OCI-LY7 (cell line): ENCODE data around the gene HTRA1. TPM values are rescaled to one million over a fixed set of nuclear protein-coding genes. Genes with fewer than 3 reads are reported as not detected.

Experiments
- BruUV-seq: library from RNA; stranded (reverse); fragments of 400-500 nt; replicated peaks from 2 replicates; lab custom pipeline; 2021; lab: Mats Ljungman, UMichigan
- CTCF ChIA-PET: fragments of 300-600 bp; sonication (Branson Sonifier 250); formaldehyde crosslinking; loops from one replicate; lab custom pipeline; 2022; ENCODE audit warnings: antibody characterized with exemption; ENCODE audit not compliant: unreplicated experiment; lab: Charles Lee
- POLR2A ChIA-PET: fragments of 300-600 bp; sonication (Branson Sonifier 250); formaldehyde crosslinking; loops from one replicate; lab custom pipeline; 2022; ENCODE audit warnings: antibody characterized with exemption; lab: Charles Lee
- DNase-seq: peaks from one replicate; pipeline ENCODE4 v3.0.0-alpha.2; 2015; ENCODE audit warnings: low spot score
- H2AFZ ChIP-seq: fragments of 200-600 bp; sonication (generic), shearing (Covaris generic); 2 replicates; pipeline ENCODE4 v1.6.1; 2014; ENCODE audit warnings: mild to moderate bottlenecking, antibody characterized with exemption, low read length, moderate library complexity
- H3K27ac ChIP-seq: fragments of 200-600 bp; sonication (generic); 2 replicates; pipeline ENCODE4 v1.5.1; 2014; ENCODE audit warnings: mixed run types, low read depth, mild to moderate bottlenecking, moderate library complexity, low read length, inconsistent platforms; ENCODE audit not compliant: poor library complexity, severe bottlenecking
- H3K36me3 ChIP-seq: fragments of 200-600 bp; sonication (generic); 2 replicates; pipeline ENCODE4 v1.6.1; 2014; ENCODE audit warnings: mild to moderate bottlenecking, antibody characterized with exemption, low read length, moderate library complexity, mixed read lengths; ENCODE audit not compliant: insufficient read depth
- H3K4me1 ChIP-seq: fragments of 200-600 bp; sonication (generic); 2 replicates; pipeline ENCODE4 v1.5.1; 2014; ENCODE audit warnings: mild to moderate bottlenecking, low read length; ENCODE audit not compliant: insufficient read depth, poor library complexity, severe bottlenecking
- H3K4me2 ChIP-seq: fragments of 200-600 bp; sonication (generic); 2 replicates; pipeline ENCODE4 v1.6.1; 2014; ENCODE audit warnings: mild to moderate bottlenecking, low read length
- H3K4me3 ChIP-seq: fragments of 200-600 bp; sonication (generic); 2 replicates; pipeline ENCODE4 v1.5.1; 2014; ENCODE audit warnings: mild to moderate bottlenecking, low read depth, low read length; ENCODE audit not compliant: poor library complexity, severe bottlenecking
- H3K79me2 ChIP-seq: fragments of 200-600 bp; sonication (generic); 2 replicates; pipeline ENCODE4 v1.6.1; 2016; ENCODE audit warnings: low read depth, mild to moderate bottlenecking, low read length, moderate library complexity, mixed read lengths; ENCODE audit not compliant: insufficient read depth
- H3K9me2 ChIP-seq: fragments of 200-600 bp; sonication (generic); 2 replicates; pipeline ENCODE4 v1.6.1; 2016; ENCODE audit warnings: mild to moderate bottlenecking, low read length, mixed read lengths; ENCODE audit not compliant: insufficient read depth
- H3K9me3 ChIP-seq: fragments of 200-600 bp; sonication (generic); 2 replicates; pipeline ENCODE4 v1.6.1; 2014; ENCODE audit warnings: mild to moderate bottlenecking, mixed run types, low read length, mixed read lengths
- H4K20me1 ChIP-seq: fragments of 200-600 bp; sonication (generic); 2 replicates; pipeline ENCODE4 v1.6.1; 2014; ENCODE audit warnings: mild to moderate bottlenecking, antibody characterized with exemption, low read length, moderate library complexity, mixed read lengths; ENCODE audit not compliant: insufficient read depth
- EZH2phosphoT487 ChIP-seq: fragments of 200-600 bp; sonication (generic); IDR thresholded peaks from 2 replicates; pipeline ENCODE4 v1.6.1; 2018; ENCODE audit warnings: low read depth, borderline replicate concordance, mild to moderate bottlenecking, mixed run types, antibody characterized with exemption, low read length, moderate library complexity, mixed read lengths
- intact Hi-C: fragments of 100-400 bp; cut with micrococcal nuclease; formaldehyde crosslinking; loops from one replicate; pipeline ENCODE4 v1.10.0; 2022; ENCODE audit not compliant: unreplicated experiment
- total RNA-seq, 2 experiments: library from RNA; depleted of rRNA in 1 of 2; stranded (reverse); fragments of >200 nt in 1 of 2; shearing (Covaris generic) in 1 of 2; gene quantifications; 2 replicates each; pipeline ENCODE4 v1.2.3, GENCODE V29; 2014 to 2022
- TF ChIP-seq, protein P1 (sequence below): fragments of 200-600 bp; sonication (generic); conservative IDR thresholded peaks from 2 replicates; pipeline ENCODE4 v1.5.1; 2014; ENCODE audit warnings: mild to moderate bottlenecking, antibody characterized with exemption, low read length, moderate library complexity, mixed read lengths

The HTRA1 gene
- total RNA-seq, 2 experiments from 2014 or later: not detected

DNA sequence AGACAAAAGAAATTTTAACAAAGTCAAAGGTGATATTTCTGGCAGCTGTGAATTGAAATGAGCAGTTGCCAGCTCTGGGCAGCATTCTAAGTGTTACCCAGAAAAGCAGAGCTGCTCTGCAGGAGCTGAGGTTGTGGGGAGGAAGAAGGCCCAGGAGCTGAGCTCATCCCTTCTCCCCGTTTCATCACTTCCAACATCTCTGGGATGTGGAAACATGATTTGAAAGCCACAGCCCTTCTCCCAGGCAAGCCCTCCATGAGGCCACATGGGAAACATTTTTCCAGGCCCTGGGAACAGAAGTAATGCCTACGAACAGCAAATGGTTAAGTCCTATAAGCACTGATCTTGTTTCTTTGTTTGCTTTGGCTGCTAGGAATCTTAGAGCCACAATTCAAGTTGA, 88.3 kb downstream of the HTRA1 start:
- BruUV-seq: no TSS peak
- Histone ChIP-seq H3K4me3 (no peak overlapping the region), H3K27ac (no peak overlapping the region), H3K9me3 (no peaks in the 10 kb centered on the region), H2AFZ (no peak overlapping the region), H3K4me1 (no peaks in the 10 kb centered on the region), H3K36me3 (no peaks in the 10 kb centered on the region), H3K9me2 (no peaks in the 10 kb centered on the region), H3K4me2 (no peak overlapping the region), H4K20me1 (no peaks in the 10 kb centered on the region), H3K79me2 (no peaks in the 10 kb centered on the region)
- TF ChIP-seq, protein P1, sequence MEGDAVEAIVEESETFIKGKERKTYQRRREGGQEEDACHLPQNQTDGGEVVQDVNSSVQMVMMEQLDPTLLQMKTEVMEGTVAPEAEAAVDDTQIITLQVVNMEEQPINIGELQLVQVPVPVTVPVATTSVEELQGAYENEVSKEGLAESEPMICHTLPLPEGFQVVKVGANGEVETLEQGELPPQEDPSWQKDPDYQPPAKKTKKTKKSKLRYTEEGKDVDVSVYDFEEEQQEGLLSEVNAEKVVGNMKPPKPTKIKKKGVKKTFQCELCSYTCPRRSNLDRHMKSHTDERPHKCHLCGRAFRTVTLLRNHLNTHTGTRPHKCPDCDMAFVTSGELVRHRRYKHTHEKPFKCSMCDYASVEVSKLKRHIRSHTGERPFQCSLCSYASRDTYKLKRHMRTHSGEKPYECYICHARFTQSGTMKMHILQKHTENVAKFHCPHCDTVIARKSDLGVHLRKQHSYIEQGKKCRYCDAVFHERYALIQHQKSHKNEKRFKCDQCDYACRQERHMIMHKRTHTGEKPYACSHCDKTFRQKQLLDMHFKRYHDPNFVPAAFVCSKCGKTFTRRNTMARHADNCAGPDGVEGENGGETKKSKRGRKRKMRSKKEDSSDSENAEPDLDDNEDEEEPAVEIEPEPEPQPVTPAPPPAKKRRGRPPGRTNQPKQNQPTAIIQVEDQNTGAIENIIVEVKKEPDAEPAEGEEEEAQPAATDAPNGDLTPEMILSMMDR: no peak
- TF ChIP-seq EZH2phosphoT487: no peak
- ChIA-PET CTCF (no interaction called here), POLR2A (no interaction called here)
- DNase-seq: no peak
- intact Hi-C loops: no loop called here

DNA sequence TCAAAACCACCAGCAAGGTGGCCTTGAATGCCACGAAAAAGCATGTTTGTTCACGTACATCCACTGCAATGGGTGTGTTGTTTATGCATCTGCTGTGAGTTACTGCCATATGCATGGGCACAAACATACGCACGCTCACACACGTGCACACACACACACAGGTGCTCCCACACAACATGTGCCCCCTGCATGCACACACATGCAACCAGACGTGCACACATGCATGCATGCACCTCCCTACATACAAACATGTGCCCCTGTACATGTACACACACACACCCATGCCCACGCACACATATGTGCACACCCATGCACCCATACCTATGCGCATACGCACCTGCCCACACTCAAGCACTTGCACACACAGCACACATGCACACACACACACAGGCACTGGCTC, 89.1 kb downstream of the HTRA1 start:
- H2AFZ ChIP-seq: no peak overlapping the region
- POLR2A ChIA-PET: no interaction called here
- no peak overlapping the region for H3K4me3 ChIP-seq
- no TSS peak for BruUV-seq
- no peaks in the 10 kb centered on the region for H3K36me3 ChIP-seq
- CTCF ChIA-PET: no interaction called here
- H3K27ac ChIP-seq: no peak overlapping the region
- no peaks in the 10 kb centered on the region for H3K79me2 ChIP-seq
- H3K4me2 ChIP-seq: no peak overlapping the region
- intact Hi-C loops: no loop called here
- no peaks in the 10 kb centered on the region for H3K4me1 ChIP-seq
- no peaks in the 10 kb centered on the region for H3K9me3 ChIP-seq
- no peaks in the 10 kb centered on the region for H4K20me1 ChIP-seq
- no peak for TF ChIP-seq EZH2phosphoT487
- TF ChIP-seq, protein P1: no peak
- no peaks in the 10 kb centered on the region for H3K9me2 ChIP-seq
- DNase-seq: no peak

DNA sequence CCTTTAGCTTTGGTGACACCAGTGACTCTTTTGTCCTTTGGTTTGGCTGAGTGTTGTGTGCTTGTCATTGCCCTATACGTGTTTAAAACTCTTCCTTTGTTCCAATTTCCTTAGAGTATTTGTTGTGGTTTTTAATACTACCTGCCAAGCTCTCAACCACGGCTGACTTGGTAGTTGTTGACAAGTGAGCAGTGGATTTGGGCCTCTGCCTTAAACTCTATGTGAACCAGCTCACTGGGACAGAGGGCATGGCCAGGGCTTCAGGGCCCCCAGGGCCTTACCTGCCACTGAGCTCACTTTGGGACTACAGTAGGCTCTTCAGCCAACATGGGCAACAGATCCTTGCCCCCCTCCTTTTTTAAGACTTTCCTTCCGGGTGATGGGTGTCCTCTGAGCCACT, 89.6 kb downstream of the HTRA1 start:
- Histone ChIP-seq H3K27ac (no peak overlapping the region), H3K9me3 (no peaks in the 10 kb centered on the region), H2AFZ (no peak overlapping the region), H3K9me2 (no peaks in the 10 kb centered on the region), H4K20me1 (no peaks in the 10 kb centered on the region), H3K79me2 (no peaks in the 10 kb centered on the region), H3K4me2 (no peak overlapping the region), H3K4me1 (no peaks in the 10 kb centered on the region), H3K4me3 (no peak overlapping the region), H3K36me3 (no peaks in the 10 kb centered on the region)
- no TSS peak for BruUV-seq
- DNase-seq: no peak
- POLR2A ChIA-PET: no interaction called here
- intact Hi-C loops: no loop called here
- no peak for TF ChIP-seq EZH2phosphoT487
- TF ChIP-seq, protein P1: no peak
- CTCF ChIA-PET: no interaction called here
